Measurements from ENCODE around the gene VAV2.
A peak's percentile ranks its signal among the peaks of the same experiment; 100 is the strongest.

VAV2 gene

GRCh38 chr9:133870598-133871595 lies 121.2 kb downstream of the VAV2 start (continued):
- TF ChIP-seq POU6F1 (CRISPR knock-in tag; IDR thresholded peaks at IDR 0.05; ENCODE audit: borderline replicate concordance, low read depth): no peak
- no peak for TF ChIP-seq ZNF565 (CRISPR knock-in tag; conservative IDR thresholded peaks at IDR 0.05; ENCODE audit: low read depth)

DNA sequence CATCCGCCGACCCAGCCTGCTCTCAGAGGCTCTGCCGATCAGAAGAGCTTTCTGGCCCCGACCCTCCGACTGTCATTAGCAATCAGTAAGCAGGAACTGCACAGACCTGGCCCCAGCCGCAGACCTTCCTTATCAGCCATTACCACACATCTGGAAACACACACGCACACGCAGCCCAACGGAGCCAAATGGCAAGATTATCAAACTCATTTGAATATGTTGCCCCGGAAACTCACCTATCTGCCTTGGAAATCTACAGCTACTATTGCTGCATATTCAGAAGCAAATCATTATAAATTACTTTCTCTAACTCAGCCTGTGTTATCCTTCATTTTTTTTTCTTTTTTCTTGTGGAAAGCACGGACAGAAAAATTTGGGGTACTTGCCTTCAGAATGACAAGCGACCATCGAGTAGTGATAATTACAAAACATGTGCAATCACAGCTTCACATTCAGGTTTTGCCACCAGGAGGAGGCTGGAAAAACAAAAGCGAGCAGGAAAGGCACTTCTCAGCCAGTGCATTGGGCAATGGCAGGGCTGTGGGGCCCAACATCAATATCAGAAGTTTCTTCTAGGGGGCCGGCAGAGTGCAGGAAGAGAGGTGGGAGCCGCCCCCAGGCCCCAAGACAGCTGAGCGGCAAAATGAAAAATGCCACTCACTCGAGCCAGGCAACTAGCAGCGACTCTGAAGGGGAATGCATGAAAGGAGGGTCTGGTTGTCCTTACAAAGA lies 122.3 kb downstream of the VAV2 start:
- TF ChIP-seq TCF4 (CRISPR knock-in tag; IDR thresholded peaks at IDR 0.05; ENCODE audit: borderline replicate concordance) (peak; percentile 95), ZNF8 (CRISPR knock-in tag; IDR thresholded peaks at IDR 0.05) (no peak), ARNTL (CRISPR knock-in tag; IDR thresholded peaks at IDR 0.05; ENCODE audit: borderline replicate concordance, low read depth) (no peak), ZFP3 (CRISPR knock-in tag; IDR thresholded peaks at IDR 0.05) (0 out of 2 replicates have a peak, but pooled peaks have one; percentile 33)
- TF ChIP-seq, protein P1, sequence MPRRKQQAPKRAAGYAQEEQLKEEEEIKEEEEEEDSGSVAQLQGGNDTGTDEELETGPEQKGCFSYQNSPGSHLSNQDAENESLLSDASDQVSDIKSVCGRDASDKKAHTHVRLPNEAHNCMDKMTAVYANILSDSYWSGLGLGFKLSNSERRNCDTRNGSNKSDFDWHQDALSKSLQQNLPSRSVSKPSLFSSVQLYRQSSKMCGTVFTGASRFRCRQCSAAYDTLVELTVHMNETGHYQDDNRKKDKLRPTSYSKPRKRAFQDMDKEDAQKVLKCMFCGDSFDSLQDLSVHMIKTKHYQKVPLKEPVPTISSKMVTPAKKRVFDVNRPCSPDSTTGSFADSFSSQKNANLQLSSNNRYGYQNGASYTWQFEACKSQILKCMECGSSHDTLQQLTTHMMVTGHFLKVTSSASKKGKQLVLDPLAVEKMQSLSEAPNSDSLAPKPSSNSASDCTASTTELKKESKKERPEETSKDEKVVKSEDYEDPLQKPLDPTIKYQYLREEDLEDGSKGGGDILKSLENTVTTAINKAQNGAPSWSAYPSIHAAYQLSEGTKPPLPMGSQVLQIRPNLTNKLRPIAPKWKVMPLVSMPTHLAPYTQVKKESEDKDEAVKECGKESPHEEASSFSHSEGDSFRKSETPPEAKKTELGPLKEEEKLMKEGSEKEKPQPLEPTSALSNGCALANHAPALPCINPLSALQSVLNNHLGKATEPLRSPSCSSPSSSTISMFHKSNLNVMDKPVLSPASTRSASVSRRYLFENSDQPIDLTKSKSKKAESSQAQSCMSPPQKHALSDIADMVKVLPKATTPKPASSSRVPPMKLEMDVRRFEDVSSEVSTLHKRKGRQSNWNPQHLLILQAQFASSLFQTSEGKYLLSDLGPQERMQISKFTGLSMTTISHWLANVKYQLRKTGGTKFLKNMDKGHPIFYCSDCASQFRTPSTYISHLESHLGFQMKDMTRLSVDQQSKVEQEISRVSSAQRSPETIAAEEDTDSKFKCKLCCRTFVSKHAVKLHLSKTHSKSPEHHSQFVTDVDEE (CRISPR knock-in tag; IDR thresholded peaks at IDR 0.05): peak; percentile 82; the same call in 1 of the 2 replicates
- no peak; the same call in 2 of the 3 replicates for ATAC-seq

GRCh38 chr9:133868203-133868602 lies 123.9 kb downstream of the VAV2 start:
- ATAC-seq: no peak
- TF ChIP-seq ZFP30 (CRISPR knock-in tag; IDR thresholded peaks at IDR 0.05): no peak
- no peak for TF ChIP-seq GLIS3 (CRISPR knock-in tag; IDR thresholded peaks at IDR 0.05)
- no peak for TF ChIP-seq RARB (CRISPR knock-in tag; IDR thresholded peaks at IDR 0.05)
- TF ChIP-seq TOX (CRISPR knock-in tag; IDR thresholded peaks at IDR 0.05; ENCODE audit: borderline replicate concordance): no peak
- TF ChIP-seq TCF4 (CRISPR knock-in tag; IDR thresholded peaks at IDR 0.05; ENCODE audit: borderline replicate concordance): no peak
- TF ChIP-seq OSR1 (CRISPR knock-in tag; IDR thresholded peaks at IDR 0.05): no peak
- no peak for TF ChIP-seq CSDC2 (CRISPR knock-in tag; IDR thresholded peaks at IDR 0.05)
- TF ChIP-seq ARNTL (CRISPR knock-in tag; IDR thresholded peaks at IDR 0.05; ENCODE audit: borderline replicate concordance, low read depth): no peak
- TF ChIP-seq ZNF8 (CRISPR knock-in tag; IDR thresholded peaks at IDR 0.05): no peak
- TF ChIP-seq SNAI2 (CRISPR knock-in tag; IDR thresholded peaks at IDR 0.05): no peak
- TF ChIP-seq ESRRG (CRISPR knock-in tag; IDR thresholded peaks at IDR 0.05): no peak
- TF ChIP-seq, protein P2, sequence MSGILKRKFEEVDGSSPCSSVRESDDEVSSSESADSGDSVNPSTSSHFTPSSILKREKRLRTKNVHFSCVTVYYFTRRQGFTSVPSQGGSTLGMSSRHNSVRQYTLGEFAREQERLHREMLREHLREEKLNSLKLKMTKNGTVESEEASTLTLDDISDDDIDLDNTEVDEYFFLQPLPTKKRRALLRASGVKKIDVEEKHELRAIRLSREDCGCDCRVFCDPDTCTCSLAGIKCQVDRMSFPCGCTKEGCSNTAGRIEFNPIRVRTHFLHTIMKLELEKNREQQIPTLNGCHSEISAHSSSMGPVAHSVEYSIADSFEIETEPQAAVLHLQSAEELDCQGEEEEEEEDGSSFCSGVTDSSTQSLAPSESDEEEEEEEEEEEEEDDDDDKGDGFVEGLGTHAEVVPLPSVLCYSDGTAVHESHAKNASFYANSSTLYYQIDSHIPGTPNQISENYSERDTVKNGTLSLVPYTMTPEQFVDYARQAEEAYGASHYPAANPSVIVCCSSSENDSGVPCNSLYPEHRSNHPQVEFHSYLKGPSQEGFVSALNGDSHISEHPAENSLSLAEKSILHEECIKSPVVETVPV (CRISPR knock-in tag; IDR thresholded peaks at IDR 0.05): no peak

DNA sequence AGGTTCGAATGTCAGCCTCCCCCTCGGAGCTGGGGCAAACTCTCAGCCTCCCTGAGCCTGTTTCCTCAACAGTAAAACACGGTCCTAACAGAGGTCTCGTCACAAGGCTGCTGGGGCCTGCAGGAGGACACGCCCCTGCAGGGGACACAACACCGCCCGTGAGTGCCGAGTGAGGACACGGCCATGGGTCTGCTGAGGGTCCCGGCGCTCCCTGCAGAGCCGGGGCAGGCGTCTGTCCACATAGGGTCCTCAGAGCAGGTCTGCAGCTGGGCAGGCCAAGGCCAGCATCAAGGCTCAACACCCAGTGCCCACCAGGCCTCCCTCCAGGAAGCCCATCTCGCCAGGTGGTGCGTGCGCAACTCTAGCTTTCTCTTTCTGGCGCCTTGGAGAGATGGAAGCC lies 125.2 kb downstream of the VAV2 start:
- ATAC-seq: no peak
- no peak for TF ChIP-seq GLIS3 (CRISPR knock-in tag; IDR thresholded peaks at IDR 0.05)
- TF ChIP-seq, protein P2 (CRISPR knock-in tag; IDR thresholded peaks at IDR 0.05): no peak
- no peak for TF ChIP-seq ARNTL (CRISPR knock-in tag; IDR thresholded peaks at IDR 0.05; ENCODE audit: borderline replicate concordance, low read depth)
- TF ChIP-seq ZC3H10 (CRISPR knock-in tag; IDR thresholded peaks at IDR 0.05): no peak
- TF ChIP-seq, protein P1 (CRISPR knock-in tag; IDR thresholded peaks at IDR 0.05): no peak
- TF ChIP-seq OSR1 (CRISPR knock-in tag; IDR thresholded peaks at IDR 0.05): no peak
